H9 (cell line): ENCODE data around the gene CACNA2D3. TPM values are rescaled to one million over a fixed set of nuclear protein-coding genes. Genes with fewer than 3 reads are reported as not detected.

Experiments
- DNase-seq: peaks from one replicate; pipeline ENCODE4 v3.0.0-alpha.2; 2017
- H2AFZ ChIP-seq: one replicate; pipeline ENCODE4 v1.6.1; 2013; ENCODE audit warnings: mild to moderate bottlenecking, low read length, control low read depth, moderate library complexity
- H2AK5ac ChIP-seq: 2 replicates; pipeline ENCODE4 v1.6.1; 2013; ENCODE audit warnings: low read length, control low read depth, mixed read lengths; ENCODE audit not compliant: insufficient read length
- H2BK120ac ChIP-seq: one replicate; pipeline ENCODE4 v1.6.1; 2013; ENCODE audit warnings: low read depth, mild to moderate bottlenecking, low read length, control low read depth, inconsistent platforms; ENCODE audit not compliant: poor library complexity, severe bottlenecking
- H2BK12ac ChIP-seq: 2 replicates; pipeline ENCODE4 v1.6.1; 2013; ENCODE audit warnings: low read length, control low read depth, mixed read lengths, low read depth; ENCODE audit not compliant: insufficient read length
- H2BK15ac ChIP-seq: 2 replicates; pipeline ENCODE4 v1.6.1; 2013; ENCODE audit warnings: low read depth, low read length, control low read depth
- H2BK20ac ChIP-seq: one replicate; pipeline ENCODE4 v1.6.1; 2013; ENCODE audit warnings: low read depth, mild to moderate bottlenecking, low read length, control low read depth, inconsistent platforms; ENCODE audit not compliant: poor library complexity, severe bottlenecking
- H2BK5ac ChIP-seq: 2 replicates; pipeline ENCODE4 v1.6.1; 2013; ENCODE audit warnings: low read length, control low read depth, mixed read lengths; ENCODE audit not compliant: insufficient read length
- H3K14ac ChIP-seq: 2 replicates; pipeline ENCODE4 v1.6.1; 2013; ENCODE audit warnings: low read length, control low read depth; ENCODE audit not compliant: insufficient read depth
- H3K18ac ChIP-seq: 2 replicates; pipeline ENCODE4 v1.6.1; 2013; ENCODE audit warnings: low read depth, mild to moderate bottlenecking, mixed read lengths, low read length, control low read depth; ENCODE audit not compliant: insufficient read length
- H3K23ac ChIP-seq: 2 replicates; pipeline ENCODE4 v1.6.1; 2013; ENCODE audit warnings: low read length, control low read depth, mixed read lengths, low read depth; ENCODE audit not compliant: insufficient read length
- H3K23me2 ChIP-seq: 2 replicates; pipeline ENCODE4 v1.6.1; 2013; ENCODE audit warnings: low read depth, mild to moderate bottlenecking, mixed read lengths, low read length, control low read depth; ENCODE audit not compliant: insufficient read length, poor library complexity, severe bottlenecking
- H3K27ac ChIP-seq: 2 replicates; pipeline ENCODE4 v1.5.1; 2013; ENCODE audit warnings: low read length, control low read depth, mixed read lengths, low read depth; ENCODE audit not compliant: insufficient read length
- H3K27me3 ChIP-seq: 2 replicates; pipeline ENCODE4 v1.6.1; 2013; ENCODE audit warnings: low read length, control low read depth, inconsistent platforms; ENCODE audit not compliant: insufficient read depth
- H3K4ac ChIP-seq: 2 replicates; pipeline ENCODE4 v1.6.1; 2013; ENCODE audit warnings: low read depth, mild to moderate bottlenecking, control low read depth, inconsistent platforms, low read length, moderate library complexity
- H3K4me1 ChIP-seq: 2 replicates; pipeline ENCODE4 v1.6.1; 2013; ENCODE audit warnings: low read length, control low read depth, inconsistent platforms; ENCODE audit not compliant: insufficient read depth
- H3K4me2 ChIP-seq: 2 replicates; pipeline ENCODE4 v1.6.1; 2013; ENCODE audit warnings: low read length, control low read depth, mixed read lengths; ENCODE audit not compliant: insufficient read length, insufficient read depth
- H3K56ac ChIP-seq: 2 replicates; pipeline ENCODE4 v1.6.1; 2013; ENCODE audit warnings: low read depth, mild to moderate bottlenecking, mixed read lengths, low read length, control low read depth; ENCODE audit not compliant: insufficient read length
- H3K79me1 ChIP-seq: 2 replicates; pipeline ENCODE4 v1.6.1; 2013; ENCODE audit warnings: low read depth, mild to moderate bottlenecking, moderate library complexity, low read length, control low read depth, inconsistent platforms; ENCODE audit not compliant: insufficient read depth, poor library complexity, severe bottlenecking
- H3K79me2 ChIP-seq: 2 replicates; pipeline ENCODE4 v1.6.1; 2013; ENCODE audit warnings: low read length, control low read depth, inconsistent platforms; ENCODE audit not compliant: insufficient read depth
- H3K9ac ChIP-seq: 2 replicates; pipeline ENCODE4 v1.6.1; 2013; ENCODE audit warnings: low read length, control low read depth, mixed read lengths; ENCODE audit not compliant: insufficient read length; ENCODE audit errors: extremely low read depth
- H3K9me3 ChIP-seq: one replicate; pipeline ENCODE4 v1.6.1; 2013; ENCODE audit warnings: low read depth, low read length, inconsistent platforms; ENCODE audit not compliant: control insufficient read depth
- H3T11ph ChIP-seq: one replicate; pipeline ENCODE4 v1.6.1; 2013; ENCODE audit warnings: mild to moderate bottlenecking, low read length, control low read depth, inconsistent platforms
- H4K20me1 ChIP-seq: one replicate; pipeline ENCODE4 v1.6.1; 2013; ENCODE audit not compliant: control insufficient read depth, insufficient read length, insufficient read depth
- H4K5ac ChIP-seq: 2 replicates; pipeline ENCODE4 v1.6.1; 2013; ENCODE audit warnings: low read depth, mild to moderate bottlenecking, mixed read lengths, low read length, control low read depth; ENCODE audit not compliant: insufficient read length
- H4K8ac ChIP-seq: replicated peaks from 2 replicates; pipeline ENCODE4 v1.6.1; 2013; ENCODE audit warnings: low read length, control low read depth, mixed read lengths, low read depth; ENCODE audit not compliant: insufficient read length
- H4K91ac ChIP-seq: 2 replicates; pipeline ENCODE4 v1.6.1; 2013; ENCODE audit warnings: low read depth, mild to moderate bottlenecking, moderate library complexity, mixed read lengths, low read length, control low read depth; ENCODE audit not compliant: insufficient read length
- H3K27ac Mint-ChIP-seq, 3 experiments: 2 replicates in 2 of 3; 3 replicates in 1 of 3; pipeline ENCODE4 v1.8.0; 2020 to 2021; ENCODE audit warnings: mixed read lengths in 3 of 3, mild to moderate bottlenecking in 1 of 3, moderate library complexity in 1 of 3
- H3K27me3 Mint-ChIP-seq: 2 replicates; pipeline ENCODE4 v1.8.0; 2021; ENCODE audit warnings: low read depth, mild to moderate bottlenecking, moderate library complexity, mixed read lengths
- H3K36me3 Mint-ChIP-seq, 3 experiments: 2 replicates in 2 of 3; 3 replicates in 1 of 3; pipeline ENCODE4 v1.8.0; 2020 to 2021; ENCODE audit warnings: low read depth in 3 of 3, mixed read lengths in 3 of 3; ENCODE audit not compliant: insufficient read depth in 1 of 3
- H3K4me1 Mint-ChIP-seq, 2 experiments: 2 replicates each; pipeline ENCODE4 v1.8.0; 2020; ENCODE audit warnings: mixed read lengths in 2 of 2
- H3K4me3 Mint-ChIP-seq, 2 experiments: 2 replicates in 1 of 2; 3 replicates in 1 of 2; pipeline ENCODE4 v1.8.0; 2020 to 2021; ENCODE audit warnings: mild to moderate bottlenecking in 2 of 2, mixed read lengths in 2 of 2, moderate library complexity in 1 of 2
- H3K9me3 Mint-ChIP-seq, 2 experiments: 2 replicates in 1 of 2; 3 replicates in 1 of 2; pipeline ENCODE4 v1.8.0; 2020; ENCODE audit warnings: mild to moderate bottlenecking in 2 of 2, mixed read lengths in 2 of 2, moderate library complexity in 1 of 2
- WGBS: extraction: QIAGEN DNeasy Blood & Tissue Kit; methylation state at CpG from one replicate; pipeline ENCODE4 v1.1.7; 2013; ENCODE audit warnings: missing lambda C conversion rate, low lambda C conversion rate, mixed read lengths; ENCODE audit not compliant: insufficient read length; ENCODE audit errors: extremely low coverage; 5-methylcytosine and 5-hydroxymethylcytosine counted together
- total RNA-seq: library from RNA; stranded (reverse); gene quantifications from 2 replicates; pipeline ENCODE4 v1.2.1, GENCODE V29; 2021
- TF ChIP-seq, protein P1 (sequence below): fragments of 200-600 bp; sonication (generic); conservative IDR thresholded peaks from 3 replicates; pipeline ENCODE4 v1.8.0; 2021; ENCODE audit warnings: antibody characterized with exemption, mild to moderate bottlenecking

Gene CACNA2D3
- total RNA-seq, 1 experiment from 2014 or later: 3.2 TPM

DNA sequence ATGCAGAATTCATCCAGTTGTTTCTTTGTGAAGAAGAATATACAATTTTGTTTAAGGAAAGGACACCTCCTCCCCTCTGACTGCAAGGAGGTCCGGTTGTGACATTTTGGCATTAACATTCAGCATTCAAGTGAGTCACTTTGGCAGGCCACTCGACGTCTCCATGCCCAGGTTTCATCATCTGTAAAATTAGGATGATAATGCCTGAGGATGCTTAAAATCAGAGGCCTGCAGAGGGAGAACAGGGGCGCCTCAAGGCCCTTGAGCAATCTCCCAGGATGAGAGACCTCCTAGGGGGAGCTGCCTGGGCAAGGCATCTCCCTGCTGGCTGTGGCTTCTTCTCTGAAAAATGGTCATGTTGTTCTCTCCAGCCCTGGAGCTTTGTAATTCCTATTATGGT lies 236.0 kb downstream of the CACNA2D3 start:
- no peak overlapping the region for H3K4me2 ChIP-seq
- no peak overlapping the region for H2AFZ ChIP-seq
- H2BK20ac ChIP-seq: no peak overlapping the region
- H3K14ac ChIP-seq: no peak overlapping the region
- no peak overlapping the region for H2BK12ac ChIP-seq
- no peaks in the 10 kb centered on the region for H3K4me1 ChIP-seq
- H4K20me1 ChIP-seq: no peaks in the 10 kb centered on the region
- WGBS: no CpG with 5 or more reads among the region's 4 CpGs
- H3K18ac ChIP-seq: no peak overlapping the region
- H3K27ac Mint-ChIP-seq: no peak overlapping the region
- H2AK5ac ChIP-seq: no peak overlapping the region
- H3K4me1 Mint-ChIP-seq: peaks cover 11 to 12% of the 10 kb centered on the region in 2 experiments
- H3K23me2 ChIP-seq: no peaks in the 10 kb centered on the region
- no peak overlapping the region for H2BK120ac ChIP-seq
- TF ChIP-seq, protein P1, sequence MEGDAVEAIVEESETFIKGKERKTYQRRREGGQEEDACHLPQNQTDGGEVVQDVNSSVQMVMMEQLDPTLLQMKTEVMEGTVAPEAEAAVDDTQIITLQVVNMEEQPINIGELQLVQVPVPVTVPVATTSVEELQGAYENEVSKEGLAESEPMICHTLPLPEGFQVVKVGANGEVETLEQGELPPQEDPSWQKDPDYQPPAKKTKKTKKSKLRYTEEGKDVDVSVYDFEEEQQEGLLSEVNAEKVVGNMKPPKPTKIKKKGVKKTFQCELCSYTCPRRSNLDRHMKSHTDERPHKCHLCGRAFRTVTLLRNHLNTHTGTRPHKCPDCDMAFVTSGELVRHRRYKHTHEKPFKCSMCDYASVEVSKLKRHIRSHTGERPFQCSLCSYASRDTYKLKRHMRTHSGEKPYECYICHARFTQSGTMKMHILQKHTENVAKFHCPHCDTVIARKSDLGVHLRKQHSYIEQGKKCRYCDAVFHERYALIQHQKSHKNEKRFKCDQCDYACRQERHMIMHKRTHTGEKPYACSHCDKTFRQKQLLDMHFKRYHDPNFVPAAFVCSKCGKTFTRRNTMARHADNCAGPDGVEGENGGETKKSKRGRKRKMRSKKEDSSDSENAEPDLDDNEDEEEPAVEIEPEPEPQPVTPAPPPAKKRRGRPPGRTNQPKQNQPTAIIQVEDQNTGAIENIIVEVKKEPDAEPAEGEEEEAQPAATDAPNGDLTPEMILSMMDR: no peak
- H3K9ac ChIP-seq: no peak overlapping the region
- no peaks in the 10 kb centered on the region for H3K79me2 ChIP-seq
- no peak overlapping the region for H4K91ac ChIP-seq
- no peak overlapping the region for H4K5ac ChIP-seq
- H3K23ac ChIP-seq: no peak overlapping the region
- no peak for DNase-seq
- H3K36me3 Mint-ChIP-seq: no peaks in the 10 kb centered on the region
- H3K9me3 Mint-ChIP-seq: no peaks in the 10 kb centered on the region
- H3K27me3 ChIP-seq: no peaks in the 10 kb centered on the region
- 0 out of 2 replicates have a peak, but pooled peaks cover 1% of the 10 kb centered on the region for H3K27me3 Mint-ChIP-seq
- no peak overlapping the region for H3K4ac ChIP-seq
- no peak overlapping the region for H2BK5ac ChIP-seq
- H3K56ac ChIP-seq: no peak overlapping the region
- no peak overlapping the region for H3T11ph ChIP-seq
- H2BK15ac ChIP-seq: no peak overlapping the region
- no peak overlapping the region for H3K4me3 Mint-ChIP-seq
- H4K8ac ChIP-seq: no peak overlapping the region
- H3K79me1 ChIP-seq: no peaks in the 10 kb centered on the region
- no peaks in the 10 kb centered on the region for H3K9me3 ChIP-seq
- no peak overlapping the region for H3K27ac ChIP-seq
